GM19372 (cell line): ENCODE data around the gene DNAJB6.

ENCODE experiments used
- ATAC-seq: cut with Tn5 transposase; IDR thresholded peaks from one replicate; pipeline ENCODE4 v1.9.1; 2021; ENCODE audit warnings: mild to moderate bottlenecking, low read depth, moderate library complexity; ENCODE audit not compliant: unreplicated experiment

The DNAJB6 gene

DNA sequence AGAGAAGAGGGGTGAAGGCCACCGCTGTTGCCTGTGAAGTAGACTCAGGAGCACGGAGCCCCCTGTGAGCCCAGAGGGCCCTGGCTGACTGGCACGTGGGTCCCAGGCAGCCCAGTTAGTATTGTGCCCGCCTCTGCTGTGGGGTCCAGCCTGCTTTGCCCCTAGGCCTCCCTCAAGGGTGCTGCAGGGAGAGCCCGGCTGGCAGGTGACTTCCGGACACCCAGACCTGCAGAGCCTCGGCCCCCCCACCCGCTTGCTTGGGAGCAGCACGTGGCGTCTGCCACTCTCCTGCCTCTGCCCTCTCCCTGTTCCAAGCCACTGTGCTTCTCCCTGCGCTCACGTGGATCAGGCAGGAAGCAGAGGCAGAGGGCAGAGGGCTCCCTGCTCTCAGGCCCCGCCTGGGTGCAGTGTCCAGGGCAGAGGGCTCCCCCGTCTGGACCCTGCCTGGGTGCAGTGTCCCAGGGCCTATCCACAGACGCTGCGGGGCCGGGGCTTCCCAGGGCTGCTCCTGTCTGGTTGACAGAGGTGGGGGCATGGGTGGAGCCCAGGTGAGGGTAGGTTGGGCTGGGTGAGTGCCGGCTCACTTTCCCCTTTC lies 88.4 kb downstream of the DNAJB6 start:
- ATAC-seq = no peak

DNA sequence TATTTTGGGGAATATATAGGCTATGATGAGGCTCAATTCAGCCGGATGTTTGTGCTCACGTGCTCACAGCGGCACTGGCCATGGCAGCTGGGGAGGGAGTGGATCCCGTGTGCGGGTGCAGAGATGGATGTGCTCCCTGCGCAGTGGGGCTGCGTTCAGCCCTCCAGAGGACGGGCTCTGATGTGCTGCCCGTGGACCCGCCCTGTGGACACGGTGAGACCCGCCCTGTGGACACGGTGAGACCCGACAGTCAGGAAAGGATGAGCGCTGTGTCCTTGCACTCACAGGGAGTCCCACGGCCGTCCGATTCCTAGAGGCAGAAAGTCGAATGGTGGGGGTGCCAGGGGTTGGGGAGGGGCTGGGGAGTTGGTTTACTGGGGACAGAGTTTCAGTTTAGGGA lies 89.0 kb downstream of the DNAJB6 start:
- no peak for ATAC-seq

DNA sequence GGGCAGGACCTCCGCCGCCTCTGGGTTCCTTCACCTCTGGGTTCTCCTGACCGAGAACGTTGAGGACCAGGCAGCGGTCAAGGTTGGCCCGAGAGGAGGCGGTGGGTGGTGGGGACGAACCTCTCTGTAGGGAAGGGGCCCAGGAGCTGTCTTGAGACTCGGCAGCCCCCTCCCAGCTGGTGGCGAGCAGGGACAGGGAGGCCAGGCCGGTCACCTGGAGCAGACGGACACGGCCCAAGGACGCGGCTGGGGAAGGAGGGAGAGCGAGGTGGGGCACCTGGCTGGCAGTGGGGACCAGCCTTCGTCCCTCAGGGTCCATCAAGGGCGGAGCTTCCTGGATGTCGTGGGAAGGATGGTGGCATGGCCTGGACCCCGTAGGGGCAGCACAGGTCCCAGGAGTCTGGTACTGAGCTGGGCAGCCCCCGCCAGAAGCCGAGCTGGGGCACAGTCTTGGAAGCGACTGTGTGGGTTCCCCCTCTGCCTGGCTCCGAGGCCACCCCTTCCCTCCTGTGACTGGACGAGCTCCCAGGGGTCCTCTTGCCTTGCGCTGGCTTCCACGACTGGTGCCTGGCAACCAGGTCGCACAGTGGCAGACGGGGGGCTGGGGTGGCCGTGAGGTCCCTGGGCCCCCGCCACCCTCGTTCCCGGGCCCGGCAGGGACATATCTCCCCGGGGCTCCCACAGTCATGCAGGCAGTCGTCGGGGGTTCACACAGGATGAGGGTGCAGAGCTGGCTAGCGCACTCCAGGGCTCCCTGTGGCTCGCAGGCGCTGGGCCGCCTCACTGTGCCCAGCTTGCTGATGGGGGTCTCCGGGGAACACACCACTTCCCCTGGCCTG lies 89.9 kb downstream of the DNAJB6 start:
- ATAC-seq = no peak

DNA sequence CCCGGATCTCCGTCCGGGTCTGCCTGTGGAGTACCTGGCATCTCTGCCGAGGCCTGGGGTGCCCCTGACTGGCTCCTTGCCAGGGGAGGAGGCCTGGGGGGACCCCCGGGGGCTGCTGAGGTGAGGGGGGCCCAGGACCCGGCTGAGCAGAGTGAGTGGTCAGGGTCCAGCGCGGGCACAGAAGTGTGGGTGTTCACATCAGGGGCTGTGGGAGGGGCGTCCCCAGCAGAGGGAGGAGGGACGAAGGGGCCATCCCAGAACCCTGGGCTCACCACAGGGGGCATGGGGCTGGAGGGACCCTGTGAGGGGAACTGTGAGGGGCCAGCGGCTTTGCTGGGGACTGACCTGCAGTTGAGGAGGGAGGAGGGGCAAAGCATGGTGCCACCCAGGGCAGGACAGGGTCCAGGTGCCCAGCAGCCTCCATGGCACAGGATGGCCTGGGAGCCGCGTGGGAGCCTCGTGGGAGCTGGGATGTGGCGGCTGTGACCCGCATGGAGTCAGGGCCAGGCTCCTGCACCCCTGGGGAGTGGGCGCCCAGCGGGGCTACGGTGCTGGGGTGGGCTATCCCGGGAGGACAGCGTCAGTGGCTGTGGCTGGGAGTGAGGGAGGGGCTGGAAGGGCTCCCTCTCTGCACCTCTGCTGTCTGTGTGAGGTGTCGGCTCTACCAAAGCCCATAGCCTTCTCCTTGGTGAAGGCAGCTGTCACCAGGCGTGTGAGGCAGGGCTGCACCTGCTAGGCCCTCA lies 91.2 kb downstream of the DNAJB6 start:
- no peak for ATAC-seq

DNA sequence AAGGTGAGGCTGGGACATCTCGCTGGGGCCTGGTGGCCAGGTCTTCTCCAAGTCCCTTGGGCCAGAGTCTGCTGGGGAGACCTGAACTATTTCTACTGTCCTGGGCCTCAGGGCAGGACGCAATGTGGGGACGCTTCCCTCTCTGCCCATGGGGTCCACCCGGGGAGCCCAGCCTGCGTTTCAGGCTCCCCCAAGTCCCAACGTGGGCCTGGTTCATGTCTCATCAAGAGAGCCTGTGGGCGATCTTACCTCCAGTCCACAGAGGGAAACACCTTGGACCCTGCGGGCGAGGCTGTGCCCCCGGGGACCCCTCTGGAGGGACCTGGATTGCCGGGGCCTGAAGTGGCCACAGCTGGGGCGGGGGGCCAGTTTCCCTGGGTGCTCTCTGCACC lies 91.7 kb downstream of the DNAJB6 start:
- ATAC-seq = no peak

DNA sequence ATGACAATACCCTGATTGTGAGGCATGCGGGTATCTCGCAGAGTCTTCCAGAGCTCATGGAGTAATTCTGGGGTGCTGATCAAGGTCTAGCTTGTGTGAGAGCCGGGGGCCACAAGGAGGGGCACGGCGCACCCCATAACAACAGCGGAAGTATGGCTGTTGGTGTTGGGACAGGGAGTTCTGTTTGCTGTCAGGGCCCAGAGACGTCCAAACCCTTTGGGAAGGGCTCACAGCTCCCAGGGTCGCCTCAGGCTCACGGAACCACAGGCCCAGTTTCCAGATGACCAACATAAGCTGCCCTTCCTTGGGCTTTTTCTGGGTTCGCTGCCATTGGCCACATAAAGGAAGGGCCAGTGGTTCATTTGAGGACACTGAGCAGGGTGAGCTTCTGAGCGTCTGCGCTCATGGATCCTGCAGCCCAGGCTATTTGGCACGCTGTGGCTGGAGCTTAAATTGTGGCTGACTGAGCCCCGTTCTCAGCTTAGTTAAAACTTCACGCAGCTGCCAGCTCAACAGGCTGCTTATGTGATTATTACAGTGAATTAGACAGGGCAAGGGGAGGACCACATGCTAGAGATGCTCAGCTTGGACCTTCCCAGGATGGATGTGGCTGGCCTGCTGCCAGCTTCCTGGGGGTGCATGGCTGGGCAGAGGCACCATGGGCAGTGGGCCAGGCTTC lies 92.3 kb downstream of the DNAJB6 start:
- no peak for ATAC-seq

DNA sequence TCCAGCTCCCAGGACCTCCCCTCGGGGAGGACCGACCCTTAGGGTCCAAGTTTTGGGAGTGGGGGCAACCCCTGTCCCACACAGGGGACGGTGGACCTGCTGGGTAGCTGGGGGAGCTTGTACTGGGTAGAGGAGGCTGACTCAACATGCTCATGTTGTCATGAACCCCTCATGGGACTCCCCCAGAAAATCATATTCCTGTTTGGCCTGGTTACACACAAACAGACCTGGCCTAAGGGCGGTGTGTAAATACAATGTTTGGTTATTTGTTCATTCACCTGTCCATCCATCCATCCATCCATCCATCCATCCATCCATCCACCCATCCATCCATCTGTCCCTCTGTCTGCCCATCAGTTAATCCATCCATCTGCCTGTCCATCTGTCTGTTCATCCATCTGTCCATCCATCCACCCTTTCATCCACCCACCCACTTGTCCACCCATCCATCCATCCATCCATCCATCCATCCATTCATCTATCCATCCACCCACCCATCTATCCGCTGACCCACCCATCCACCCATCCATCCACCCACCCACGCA lies 92.9 kb downstream of the DNAJB6 start:
- ATAC-seq = no peak

DNA sequence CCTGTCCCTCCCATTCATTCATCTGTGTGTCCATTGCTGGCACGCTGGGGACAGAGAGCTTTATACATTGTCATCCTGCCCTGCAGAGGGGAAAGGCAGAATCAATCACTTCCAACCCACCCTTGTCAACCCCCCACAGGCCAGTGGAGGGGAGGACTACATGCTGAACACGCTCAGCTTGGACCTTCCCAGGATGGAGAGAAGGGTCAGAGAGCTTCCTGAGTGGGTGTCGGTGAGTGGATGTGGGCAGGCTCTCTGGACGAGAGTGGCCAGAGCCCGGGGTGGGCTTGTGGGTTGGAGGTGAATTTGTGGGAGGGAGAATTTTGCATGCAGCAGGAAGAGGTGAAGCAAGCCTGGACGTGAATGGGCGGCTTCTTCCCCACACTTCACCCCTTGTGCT lies 93.9 kb downstream of the DNAJB6 start:
- no peak for ATAC-seq

DNA sequence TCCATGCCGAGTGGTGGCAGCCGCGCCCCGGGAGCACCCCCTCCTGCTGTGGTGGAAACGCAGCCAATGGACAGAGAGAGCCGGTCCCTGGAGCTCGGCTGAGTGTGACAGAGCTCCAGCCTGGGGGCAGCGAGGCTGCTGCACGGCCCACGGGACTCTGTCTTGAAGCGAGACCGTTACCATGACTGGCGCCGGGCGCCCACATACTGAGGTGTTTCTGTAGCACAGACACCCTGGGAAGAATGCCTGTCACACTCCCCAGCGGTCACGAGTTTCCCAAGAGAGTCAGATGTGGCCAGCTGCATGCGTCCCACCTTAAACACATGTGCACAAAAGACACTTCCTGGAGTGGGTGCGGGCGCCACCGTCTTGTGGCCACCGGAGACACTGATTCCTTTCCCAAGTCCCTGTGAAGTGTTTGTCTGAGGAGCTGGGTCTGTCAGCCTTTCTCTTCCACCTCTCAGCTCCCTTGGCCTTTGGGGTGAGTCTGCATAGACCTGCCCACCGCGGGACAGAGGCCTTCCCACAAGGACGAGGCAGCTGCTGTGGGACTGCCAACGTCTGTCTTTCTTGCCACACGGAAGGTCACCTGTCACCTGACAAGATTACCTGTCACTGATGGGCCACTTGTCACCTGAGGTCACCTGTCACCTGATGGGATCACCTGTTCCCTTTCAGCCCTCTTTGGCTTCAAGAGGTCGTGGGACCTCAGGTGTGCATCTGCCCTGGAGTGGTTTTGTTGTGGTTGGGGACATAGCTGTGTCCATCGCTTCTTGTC lies 94.6 kb downstream of the DNAJB6 start:
- no peak for ATAC-seq

DNA sequence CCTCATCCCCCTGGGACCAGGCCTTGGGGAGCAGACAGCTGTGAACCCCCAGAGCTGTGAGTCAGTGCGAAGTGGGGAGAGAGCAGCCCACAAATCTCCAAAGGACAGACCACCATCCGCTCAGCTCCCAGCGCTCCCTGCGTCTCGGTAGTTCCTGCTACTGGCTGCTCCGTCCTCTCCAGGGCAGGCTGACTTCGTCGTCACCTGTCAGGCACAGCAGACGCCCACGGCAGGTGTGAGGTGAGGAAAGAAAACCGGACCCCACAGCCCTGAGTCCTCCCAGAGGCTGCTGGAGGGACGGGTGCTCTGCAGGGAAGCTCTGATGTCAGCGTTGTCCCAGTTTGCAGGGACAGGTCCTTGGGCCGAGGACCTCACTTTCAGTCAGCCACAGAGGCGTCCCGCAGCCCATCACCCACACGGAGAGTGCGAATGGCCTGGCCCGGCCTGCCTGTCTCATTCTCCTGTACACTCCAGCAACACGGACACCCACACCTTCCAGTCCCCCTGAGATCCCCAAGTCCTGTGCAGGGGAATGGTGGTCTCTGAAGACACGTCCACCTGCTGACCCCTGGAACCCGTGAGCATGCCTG lies 95.2 kb downstream of the DNAJB6 start:
- no peak for ATAC-seq

DNA sequence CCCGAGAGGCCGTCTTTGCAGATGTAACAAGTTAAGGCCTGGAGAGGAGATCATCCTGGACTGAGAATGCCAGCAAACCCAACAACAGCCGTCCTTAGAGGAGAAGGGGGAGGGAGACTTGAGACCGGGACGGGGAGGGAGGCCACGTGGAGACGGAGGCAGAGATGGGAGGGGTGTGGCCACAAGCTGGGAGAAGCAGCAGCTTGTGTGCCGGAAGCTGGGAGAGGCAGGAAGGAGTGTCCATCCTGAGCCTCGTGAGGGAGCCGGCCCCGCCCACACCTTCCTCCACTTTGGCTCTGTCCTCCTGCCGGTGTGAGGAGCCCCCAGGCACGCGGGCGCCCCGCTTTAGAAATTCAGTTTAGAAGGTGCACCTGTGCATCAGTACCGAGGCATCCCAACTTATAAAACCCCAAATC lies 95.7 kb downstream of the DNAJB6 start:
- no peak for ATAC-seq

DNA sequence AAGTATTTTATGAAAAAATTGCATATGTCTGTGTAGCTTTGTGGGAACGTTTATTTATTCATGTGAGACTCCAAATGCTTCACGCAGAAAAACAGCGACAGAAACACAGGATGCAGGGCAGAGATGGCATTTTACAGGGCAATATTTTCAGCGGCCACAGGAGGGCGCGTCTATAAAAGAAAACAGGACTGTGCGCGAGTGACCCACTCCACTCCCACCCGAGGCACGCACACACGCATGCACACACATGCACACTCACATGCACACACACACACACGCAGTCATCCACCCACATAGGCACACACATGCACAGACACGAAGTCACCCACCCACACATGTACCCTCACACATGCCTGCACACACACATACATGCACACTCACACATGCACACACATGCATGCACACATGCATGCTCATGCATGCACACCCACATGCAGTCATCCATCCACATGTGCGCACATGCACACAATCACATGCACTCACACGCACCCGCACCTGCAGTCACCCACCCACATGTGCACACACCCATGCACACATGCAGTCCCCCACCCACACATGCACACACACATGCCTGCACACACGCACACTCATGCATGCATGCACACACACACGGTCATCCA lies 96.3 kb downstream of the DNAJB6 start:
- ATAC-seq = no peak

DNA sequence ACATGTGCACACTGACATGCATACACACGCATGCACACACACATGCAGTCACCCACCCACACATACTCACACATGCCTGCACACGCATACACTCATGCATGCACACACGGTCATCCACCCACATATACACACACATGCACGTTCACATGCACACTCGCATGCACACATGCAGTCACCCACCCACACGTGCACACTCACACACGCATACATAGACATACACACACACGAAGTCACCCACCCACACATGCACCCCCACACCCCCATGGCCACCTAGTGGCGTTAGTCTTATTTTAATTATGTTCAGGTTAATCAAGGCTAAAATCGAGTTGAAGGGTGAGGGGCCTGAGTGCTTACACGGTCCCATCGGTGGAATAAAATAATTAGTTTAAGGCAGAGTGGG lies 96.8 kb downstream of the DNAJB6 start:
- no peak for ATAC-seq

DNA sequence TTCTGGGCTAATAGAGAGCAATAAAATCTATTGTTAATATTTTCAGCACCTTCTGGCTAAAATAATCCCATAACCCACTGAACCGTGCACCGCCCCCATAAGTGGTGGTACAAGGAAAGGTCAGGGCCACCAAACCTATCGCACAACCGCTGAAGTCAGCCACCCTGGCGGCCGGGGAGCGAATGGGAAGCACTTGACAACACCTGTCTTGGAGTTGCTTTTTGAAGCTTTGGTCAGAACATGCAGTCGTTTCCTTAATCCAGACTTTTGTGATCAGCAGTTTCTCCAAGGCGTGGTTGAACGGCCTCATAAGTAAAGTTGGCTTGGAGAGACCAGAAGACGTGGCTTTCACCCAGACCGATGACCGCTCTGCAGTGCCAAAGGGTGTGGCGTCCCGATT lies 97.4 kb downstream of the DNAJB6 start:
- ATAC-seq = no peak

DNA sequence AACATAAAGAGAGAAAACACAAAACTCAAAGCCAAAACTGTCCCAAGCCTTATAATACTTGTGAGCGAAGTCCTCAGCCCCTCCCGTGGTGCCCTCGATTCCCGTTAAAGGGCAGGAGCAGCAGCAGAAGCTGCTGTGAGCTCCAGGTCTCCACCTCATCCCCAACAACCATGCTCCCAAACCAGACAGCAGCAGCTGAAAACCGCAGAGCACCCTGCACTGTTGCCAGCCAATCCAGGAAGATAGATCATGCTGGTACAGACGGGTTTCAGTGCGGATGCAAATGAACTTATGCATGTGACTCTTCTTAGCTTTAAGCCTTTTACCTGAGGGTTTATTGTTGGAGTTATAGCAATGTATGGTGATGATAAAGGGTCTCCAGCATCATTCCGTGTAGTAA lies 97.9 kb downstream of the DNAJB6 start:
- ATAC-seq = no peak

DNA sequence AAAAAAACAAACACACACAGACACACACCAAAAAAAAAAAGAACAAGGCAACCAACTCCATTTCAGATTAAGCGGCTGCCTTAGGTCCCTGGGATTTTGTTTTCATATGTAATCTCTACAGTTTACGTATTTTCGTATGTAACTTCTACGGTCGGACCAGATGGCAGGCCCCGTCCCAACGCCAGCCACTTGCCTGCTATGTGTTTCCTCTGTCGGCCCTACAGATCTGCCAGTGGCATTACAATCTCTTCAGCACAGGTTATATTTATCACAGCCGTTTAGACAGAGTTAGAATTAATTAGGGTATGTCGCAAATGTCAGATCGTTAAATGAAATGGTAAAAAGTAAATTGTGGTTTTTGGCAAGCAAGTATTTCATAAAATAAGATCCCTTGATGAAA lies 99.3 kb downstream of the DNAJB6 start:
- no peak for ATAC-seq

DNA sequence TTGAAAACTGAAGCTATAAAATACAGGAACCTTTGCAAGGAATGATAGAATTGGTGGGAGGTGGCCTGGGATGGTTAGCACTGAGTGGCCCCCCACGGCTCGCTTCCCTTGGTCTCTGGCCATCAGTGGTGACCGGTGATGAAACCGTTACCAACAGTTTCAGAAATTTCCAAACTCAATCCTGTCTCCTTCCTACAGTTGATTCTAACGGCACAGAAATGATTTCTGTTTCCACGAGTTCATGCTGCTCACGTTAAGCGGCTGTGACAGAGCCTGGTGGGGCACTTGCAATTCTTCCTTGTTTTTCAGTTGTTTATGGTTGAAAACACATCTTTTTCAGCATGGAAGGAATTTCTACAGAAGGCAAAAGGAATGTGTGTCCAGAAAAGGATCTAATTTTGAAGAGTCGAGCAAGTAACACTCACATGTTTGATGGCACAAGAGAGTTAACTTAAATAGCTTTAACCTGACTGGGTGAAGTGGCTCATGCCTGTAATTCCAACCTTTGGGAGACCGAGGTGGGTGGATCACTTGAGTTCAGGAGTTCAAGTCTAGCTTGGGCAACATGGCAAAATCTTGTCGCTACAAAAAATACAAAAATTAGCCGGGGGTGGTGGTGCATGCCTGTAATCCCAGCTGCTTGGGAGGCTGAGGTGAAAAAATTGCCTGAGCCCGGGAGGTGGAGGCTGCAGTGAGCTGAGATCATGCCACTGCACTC lies 100.1 kb downstream of the DNAJB6 start:
- ATAC-seq = no peak

DNA sequence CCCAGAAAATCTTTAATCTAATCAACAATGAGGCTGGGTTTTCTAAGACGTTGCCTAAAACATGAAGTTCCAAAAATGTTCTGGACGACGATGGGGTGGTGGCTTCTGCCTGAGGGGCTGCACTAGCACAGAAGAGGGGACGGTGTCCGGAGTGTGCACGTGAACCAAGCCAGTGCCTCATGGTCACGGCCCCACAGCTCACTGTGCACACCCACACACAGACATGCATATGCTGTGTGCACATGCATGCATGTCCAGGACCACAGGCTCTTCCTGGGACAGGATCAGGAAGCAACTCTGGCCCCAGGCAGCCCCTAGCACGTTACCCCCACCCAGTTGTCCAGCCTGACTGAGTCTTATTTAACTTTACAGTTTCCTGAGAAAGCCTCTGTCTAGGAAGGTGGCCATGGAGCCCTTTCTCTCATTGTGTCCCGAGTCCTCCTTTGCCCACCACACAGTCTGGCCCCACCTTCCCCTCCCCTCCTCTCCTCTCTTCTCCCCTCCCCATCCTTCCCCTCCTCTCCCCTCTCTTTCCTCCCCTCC lies 100.8 kb downstream of the DNAJB6 start:
- no peak for ATAC-seq
